WTC11 (cell line): ENCODE results near the gene AIFM1. TPM values are rescaled to one million over a fixed set of nuclear protein-coding genes. Genes with fewer than 3 reads are reported as not detected.

Source experiments
- ATAC-seq: fragments of 200-7000 bp; cut with Tn5 transposase; 2 replicates; pipeline ENCODE4 v1.10.0; 2021; ENCODE audit warnings: mild to moderate bottlenecking, moderate library complexity
- CTCF ChIA-PET: fragments of 300-600 bp; sonication (Branson Sonifier 250); formaldehyde crosslinking; loops from one replicate; lab custom pipeline; 2021; ENCODE audit warnings: antibody characterized with exemption; lab: Charles Lee
- POLR2A ChIA-PET: fragments of 350-600 bp; sonication (Branson Sonifier 250); formaldehyde crosslinking; loops from one replicate; lab custom pipeline; 2021; ENCODE audit warnings: antibody characterized with exemption; lab: Charles Lee
- DNase-seq: peaks from one replicate; pipeline ENCODE4 v3.0.0; 2021; ENCODE audit warnings: low spot score
- H3K27ac Mint-ChIP-seq: 2 replicates; pipeline ENCODE4 v1.8.0; 2021; ENCODE audit warnings: mixed read lengths
- H3K27me3 Mint-ChIP-seq: 2 replicates; pipeline ENCODE4 v1.8.0; 2021; ENCODE audit warnings: low read depth, mild to moderate bottlenecking, moderate library complexity, mixed read lengths
- H3K36me3 Mint-ChIP-seq: 2 replicates; pipeline ENCODE4 v1.8.0; 2021; ENCODE audit warnings: mixed read lengths
- H3K4me1 Mint-ChIP-seq: 2 replicates; pipeline ENCODE4 v1.8.0; 2022; ENCODE audit warnings: mixed read lengths
- H3K4me3 Mint-ChIP-seq: 2 replicates; pipeline ENCODE4 v1.8.0; 2021; ENCODE audit warnings: mild to moderate bottlenecking, moderate library complexity, mixed read lengths
- H3K9me3 Mint-ChIP-seq: 2 replicates; pipeline ENCODE4 v1.8.0; 2021; ENCODE audit warnings: mixed read lengths
- CREM ChIP-seq: sonication (generic); formaldehyde crosslinking; IDR thresholded peaks from 2 replicates; pipeline ENCODE4 v1.8.1; 2022; ENCODE audit warnings: mild to moderate bottlenecking, missing genetic modification reagents, moderate library complexity
- EMX1 ChIP-seq: fragments of 250-450 bp; sonication (Bioruptor Pico); IDR thresholded peaks from 2 replicates; pipeline ENCODE4 v1.8.0; 2021; ENCODE audit warnings: mild to moderate bottlenecking
- FOXJ3 ChIP-seq: sonication (generic); formaldehyde crosslinking; IDR thresholded peaks from 2 replicates; pipeline ENCODE4 v1.9.0; 2021; ENCODE audit warnings: missing genetic modification reagents, mild to moderate bottlenecking, borderline replicate concordance
- MXD4 ChIP-seq: fragments of 250-450 bp; sonication (Bioruptor Pico); IDR thresholded peaks from 2 replicates; pipeline ENCODE4 v1.8.0; 2021; ENCODE audit warnings: mild to moderate bottlenecking, moderate library complexity, borderline replicate concordance
- NFYB ChIP-seq: sonication (generic); formaldehyde crosslinking; conservative IDR thresholded peaks from 2 replicates; pipeline ENCODE4 v1.8.0; 2022; ENCODE audit warnings: low read depth, missing genetic modification reagents
- SP1 ChIP-seq: sonication (generic); formaldehyde crosslinking; conservative IDR thresholded peaks from 2 replicates; pipeline ENCODE4 v1.8.1; 2022; ENCODE audit warnings: missing genetic modification reagents
- TEAD4 ChIP-seq: sonication (generic); formaldehyde crosslinking; IDR thresholded peaks from 2 replicates; pipeline ENCODE4 v1.8.0; 2022; ENCODE audit warnings: mild to moderate bottlenecking, missing genetic modification reagents
- ZBTB21 ChIP-seq: sonication (generic); formaldehyde crosslinking; IDR thresholded peaks from 2 replicates; pipeline ENCODE4 v1.8.1; 2023; ENCODE audit warnings: mild to moderate bottlenecking, missing genetic modification reagents, borderline replicate concordance
- ZNF317 ChIP-seq: sonication (generic); formaldehyde crosslinking; IDR thresholded peaks from 2 replicates; pipeline ENCODE4 v1.8.1; 2023; ENCODE audit warnings: low read depth, mild to moderate bottlenecking, moderate library complexity, missing genetic modification reagents, borderline replicate concordance
- total RNA-seq: library from RNA; stranded (reverse); gene quantifications from 3 replicates; pipeline ENCODE4 v1.2.3, GENCODE V29; 2021
- TF ChIP-seq, protein P1 (sequence below): sonication (generic); formaldehyde crosslinking; IDR thresholded peaks from 2 replicates; pipeline ENCODE4 v1.8.0; 2022; ENCODE audit warnings: mild to moderate bottlenecking, missing genetic modification reagents
- TF ChIP-seq, protein P2 (sequence below): sonication (generic); formaldehyde crosslinking; IDR thresholded peaks from 2 replicates; pipeline ENCODE4 v1.8.1; 2023; ENCODE audit warnings: mild to moderate bottlenecking, missing genetic modification reagents, moderate library complexity
- TF ChIP-seq, protein P3 (sequence below): fragments of 250-450 bp; sonication (Bioruptor Pico); IDR thresholded peaks from 2 replicates; pipeline ENCODE4 v1.9.0; 2021; ENCODE audit warnings: mild to moderate bottlenecking, borderline replicate concordance
- TF ChIP-seq, protein P4 (sequence below): fragments of 200-600 bp; IDR thresholded peaks from 2 replicates; pipeline ENCODE4 v1.8.0; 2022; ENCODE audit warnings: antibody characterized with exemption
- TF ChIP-seq, protein P5 (sequence below): fragments of 250-450 bp; sonication (Bioruptor Pico); IDR thresholded peaks from 2 replicates; pipeline ENCODE4 v2.1.2; 2022; ENCODE audit warnings: mild to moderate bottlenecking, moderate library complexity
- TF ChIP-seq, protein P6 (sequence below): sonication (generic); formaldehyde crosslinking; IDR thresholded peaks from 2 replicates; pipeline ENCODE4 v1.8.0; 2023; ENCODE audit warnings: mild to moderate bottlenecking, missing genetic modification reagents

The AIFM1 gene
- total RNA-seq, 1 experiment from 2014 or later = 53.5 TPM

DNA sequence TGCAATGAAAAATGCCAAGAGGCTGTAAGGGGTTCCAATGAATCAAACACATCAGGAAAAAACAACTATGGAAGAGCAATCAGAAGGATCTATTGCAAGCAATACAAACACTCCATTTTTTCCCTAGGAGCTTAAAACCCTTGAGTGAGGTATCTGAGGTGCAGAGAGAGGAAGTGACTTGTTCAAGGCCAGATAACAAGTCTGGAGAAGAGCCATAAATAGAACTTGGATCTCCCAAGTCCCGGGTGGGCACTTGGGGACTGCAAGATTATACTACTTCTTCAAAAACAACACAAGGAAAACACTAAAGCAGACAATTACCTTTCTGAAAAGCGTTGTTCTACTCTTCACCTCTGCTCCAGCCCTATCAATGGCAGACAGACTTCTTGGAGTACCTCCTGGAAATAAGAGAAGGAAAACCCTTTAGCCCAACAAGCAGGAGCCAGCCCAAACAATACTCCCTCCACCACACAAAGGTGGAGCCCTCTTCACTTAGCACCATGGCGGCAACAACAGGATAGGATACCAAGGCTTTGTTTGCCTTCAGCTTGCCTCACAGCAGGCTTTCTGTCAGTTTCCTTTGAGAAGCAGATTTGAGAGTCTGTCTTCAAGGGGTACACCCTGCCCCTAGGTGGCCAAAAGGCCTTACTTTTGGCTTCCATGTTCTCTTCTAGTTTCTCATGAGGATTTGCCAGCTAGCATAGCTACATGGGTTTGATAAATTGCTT lies 26.0 kb downstream of the AIFM1 start (continued):
- TF ChIP-seq, protein P1, sequence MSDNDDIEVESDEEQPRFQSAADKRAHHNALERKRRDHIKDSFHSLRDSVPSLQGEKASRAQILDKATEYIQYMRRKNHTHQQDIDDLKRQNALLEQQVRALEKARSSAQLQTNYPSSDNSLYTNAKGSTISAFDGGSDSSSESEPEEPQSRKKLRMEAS (CRISPR knock-in tag) = no peak
- TF ChIP-seq, protein P2, sequence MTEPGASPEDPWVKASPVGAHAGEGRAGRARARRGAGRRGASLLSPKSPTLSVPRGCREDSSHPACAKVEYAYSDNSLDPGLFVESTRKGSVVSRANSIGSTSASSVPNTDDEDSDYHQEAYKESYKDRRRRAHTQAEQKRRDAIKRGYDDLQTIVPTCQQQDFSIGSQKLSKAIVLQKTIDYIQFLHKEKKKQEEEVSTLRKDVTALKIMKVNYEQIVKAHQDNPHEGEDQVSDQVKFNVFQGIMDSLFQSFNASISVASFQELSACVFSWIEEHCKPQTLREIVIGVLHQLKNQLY (CRISPR knock-in tag) = no peak
- TF ChIP-seq, all 79 proteins: peak for 0

DNA sequence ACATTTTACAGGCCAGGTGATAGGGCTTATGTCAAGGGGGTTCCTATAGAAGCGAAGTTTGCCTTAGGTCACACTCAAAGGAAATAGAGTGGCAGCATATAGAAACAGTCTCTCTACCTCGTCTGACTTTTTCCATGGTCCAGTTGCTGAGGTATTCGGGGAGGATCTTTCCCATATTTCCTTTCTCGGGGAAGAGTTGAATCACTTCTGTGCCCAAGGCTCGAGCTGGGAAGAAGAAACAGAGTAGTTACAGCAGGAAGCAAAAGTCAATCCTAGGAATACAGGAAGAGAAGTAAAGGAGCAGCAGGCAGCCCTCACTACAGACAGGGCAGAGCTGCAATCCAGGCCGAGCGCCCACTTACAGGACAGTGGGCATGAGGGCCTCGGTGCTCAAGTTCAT lies 28.7 kb downstream of the AIFM1 start:
- no peak for DNase-seq
- TF ChIP-seq, protein P3, sequence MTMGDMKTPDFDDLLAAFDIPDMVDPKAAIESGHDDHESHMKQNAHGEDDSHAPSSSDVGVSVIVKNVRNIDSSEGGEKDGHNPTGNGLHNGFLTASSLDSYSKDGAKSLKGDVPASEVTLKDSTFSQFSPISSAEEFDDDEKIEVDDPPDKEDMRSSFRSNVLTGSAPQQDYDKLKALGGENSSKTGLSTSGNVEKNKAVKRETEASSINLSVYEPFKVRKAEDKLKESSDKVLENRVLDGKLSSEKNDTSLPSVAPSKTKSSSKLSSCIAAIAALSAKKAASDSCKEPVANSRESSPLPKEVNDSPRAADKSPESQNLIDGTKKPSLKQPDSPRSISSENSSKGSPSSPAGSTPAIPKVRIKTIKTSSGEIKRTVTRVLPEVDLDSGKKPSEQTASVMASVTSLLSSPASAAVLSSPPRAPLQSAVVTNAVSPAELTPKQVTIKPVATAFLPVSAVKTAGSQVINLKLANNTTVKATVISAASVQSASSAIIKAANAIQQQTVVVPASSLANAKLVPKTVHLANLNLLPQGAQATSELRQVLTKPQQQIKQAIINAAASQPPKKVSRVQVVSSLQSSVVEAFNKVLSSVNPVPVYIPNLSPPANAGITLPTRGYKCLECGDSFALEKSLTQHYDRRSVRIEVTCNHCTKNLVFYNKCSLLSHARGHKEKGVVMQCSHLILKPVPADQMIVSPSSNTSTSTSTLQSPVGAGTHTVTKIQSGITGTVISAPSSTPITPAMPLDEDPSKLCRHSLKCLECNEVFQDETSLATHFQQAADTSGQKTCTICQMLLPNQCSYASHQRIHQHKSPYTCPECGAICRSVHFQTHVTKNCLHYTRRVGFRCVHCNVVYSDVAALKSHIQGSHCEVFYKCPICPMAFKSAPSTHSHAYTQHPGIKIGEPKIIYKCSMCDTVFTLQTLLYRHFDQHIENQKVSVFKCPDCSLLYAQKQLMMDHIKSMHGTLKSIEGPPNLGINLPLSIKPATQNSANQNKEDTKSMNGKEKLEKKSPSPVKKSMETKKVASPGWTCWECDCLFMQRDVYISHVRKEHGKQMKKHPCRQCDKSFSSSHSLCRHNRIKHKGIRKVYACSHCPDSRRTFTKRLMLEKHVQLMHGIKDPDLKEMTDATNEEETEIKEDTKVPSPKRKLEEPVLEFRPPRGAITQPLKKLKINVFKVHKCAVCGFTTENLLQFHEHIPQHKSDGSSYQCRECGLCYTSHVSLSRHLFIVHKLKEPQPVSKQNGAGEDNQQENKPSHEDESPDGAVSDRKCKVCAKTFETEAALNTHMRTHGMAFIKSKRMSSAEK (CRISPR knock-in tag) = no peak
- TF ChIP-seq CREM (CRISPR knock-in tag) (no peak), SP1 (CRISPR knock-in tag) (no peak), EMX1 (CRISPR knock-in tag) (no peak), TEAD4 (CRISPR knock-in tag) (no peak), ZBTB21 (no peak)
- TF ChIP-seq, protein P4, sequence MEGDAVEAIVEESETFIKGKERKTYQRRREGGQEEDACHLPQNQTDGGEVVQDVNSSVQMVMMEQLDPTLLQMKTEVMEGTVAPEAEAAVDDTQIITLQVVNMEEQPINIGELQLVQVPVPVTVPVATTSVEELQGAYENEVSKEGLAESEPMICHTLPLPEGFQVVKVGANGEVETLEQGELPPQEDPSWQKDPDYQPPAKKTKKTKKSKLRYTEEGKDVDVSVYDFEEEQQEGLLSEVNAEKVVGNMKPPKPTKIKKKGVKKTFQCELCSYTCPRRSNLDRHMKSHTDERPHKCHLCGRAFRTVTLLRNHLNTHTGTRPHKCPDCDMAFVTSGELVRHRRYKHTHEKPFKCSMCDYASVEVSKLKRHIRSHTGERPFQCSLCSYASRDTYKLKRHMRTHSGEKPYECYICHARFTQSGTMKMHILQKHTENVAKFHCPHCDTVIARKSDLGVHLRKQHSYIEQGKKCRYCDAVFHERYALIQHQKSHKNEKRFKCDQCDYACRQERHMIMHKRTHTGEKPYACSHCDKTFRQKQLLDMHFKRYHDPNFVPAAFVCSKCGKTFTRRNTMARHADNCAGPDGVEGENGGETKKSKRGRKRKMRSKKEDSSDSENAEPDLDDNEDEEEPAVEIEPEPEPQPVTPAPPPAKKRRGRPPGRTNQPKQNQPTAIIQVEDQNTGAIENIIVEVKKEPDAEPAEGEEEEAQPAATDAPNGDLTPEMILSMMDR = no peak
- Mint-ChIP-seq H3K4me1 (peaks cover 6% of the 10 kb centered on the region), H3K27me3 (no peaks in the 10 kb centered on the region; the same call in 1 of the 2 replicates), H3K27ac (no peak overlapping the region), H3K36me3 (peaks cover 46% of the 10 kb centered on the region), H3K9me3 (no peaks in the 10 kb centered on the region), H3K4me3 (no peak overlapping the region)
- ATAC-seq = no peak
- ChIA-PET CTCF (no interaction called here), POLR2A (no interaction called here)

DNA sequence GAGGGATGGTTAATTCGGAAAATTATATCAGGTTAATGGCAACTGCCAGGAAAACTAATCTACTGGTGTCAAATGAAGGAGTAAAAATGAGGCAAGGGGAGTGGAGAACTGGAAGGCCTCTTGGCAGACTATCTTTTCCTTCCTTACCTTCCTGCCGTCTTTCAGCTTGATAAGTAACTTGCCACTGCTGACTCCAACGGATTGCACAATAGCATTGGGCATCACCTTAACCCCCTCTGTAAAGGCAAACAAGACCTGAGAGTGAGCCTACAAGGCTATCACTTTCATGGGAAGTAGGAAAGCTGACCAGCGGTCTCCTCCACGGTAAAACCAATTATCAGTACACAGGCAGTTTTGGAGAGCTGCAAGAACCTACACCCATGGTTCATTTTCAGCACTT lies 29.1 kb downstream of the AIFM1 start:
- no peaks in the 10 kb centered on the region for H3K9me3 Mint-ChIP-seq
- H3K4me1 Mint-ChIP-seq = peaks cover 6% of the 10 kb centered on the region
- CTCF ChIA-PET = no interaction called here
- POLR2A ChIA-PET = no interaction called here
- DNase-seq (no peak), ATAC-seq (no peak)
- peaks cover 41% of the 10 kb centered on the region; the same call in 1 of the 2 replicates for H3K36me3 Mint-ChIP-seq
- H3K27ac Mint-ChIP-seq = no peak overlapping the region
- H3K4me3 Mint-ChIP-seq = no peak overlapping the region
- H3K27me3 Mint-ChIP-seq = no peaks in the 10 kb centered on the region; the same call in 1 of the 2 replicates
- TF ChIP-seq, protein P2 (CRISPR knock-in tag) = no peak
- no peak for TF ChIP-seq FOXJ3
- no peak for TF ChIP-seq ZNF317
- TF ChIP-seq, protein P5, sequence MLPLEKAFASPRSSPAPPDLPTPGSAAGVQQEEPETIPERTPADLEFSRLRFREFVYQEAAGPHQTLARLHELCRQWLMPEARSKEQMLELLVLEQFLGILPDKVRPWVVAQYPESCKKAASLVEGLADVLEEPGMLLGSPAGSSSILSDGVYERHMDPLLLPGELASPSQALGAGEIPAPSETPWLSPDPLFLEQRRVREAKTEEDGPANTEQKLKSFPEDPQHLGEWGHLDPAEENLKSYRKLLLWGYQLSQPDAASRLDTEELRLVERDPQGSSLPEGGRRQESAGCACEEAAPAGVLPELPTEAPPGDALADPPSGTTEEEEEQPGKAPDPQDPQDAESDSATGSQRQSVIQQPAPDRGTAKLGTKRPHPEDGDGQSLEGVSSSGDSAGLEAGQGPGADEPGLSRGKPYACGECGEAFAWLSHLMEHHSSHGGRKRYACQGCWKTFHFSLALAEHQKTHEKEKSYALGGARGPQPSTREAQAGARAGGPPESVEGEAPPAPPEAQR = no peak
- TF ChIP-seq, protein P6, sequence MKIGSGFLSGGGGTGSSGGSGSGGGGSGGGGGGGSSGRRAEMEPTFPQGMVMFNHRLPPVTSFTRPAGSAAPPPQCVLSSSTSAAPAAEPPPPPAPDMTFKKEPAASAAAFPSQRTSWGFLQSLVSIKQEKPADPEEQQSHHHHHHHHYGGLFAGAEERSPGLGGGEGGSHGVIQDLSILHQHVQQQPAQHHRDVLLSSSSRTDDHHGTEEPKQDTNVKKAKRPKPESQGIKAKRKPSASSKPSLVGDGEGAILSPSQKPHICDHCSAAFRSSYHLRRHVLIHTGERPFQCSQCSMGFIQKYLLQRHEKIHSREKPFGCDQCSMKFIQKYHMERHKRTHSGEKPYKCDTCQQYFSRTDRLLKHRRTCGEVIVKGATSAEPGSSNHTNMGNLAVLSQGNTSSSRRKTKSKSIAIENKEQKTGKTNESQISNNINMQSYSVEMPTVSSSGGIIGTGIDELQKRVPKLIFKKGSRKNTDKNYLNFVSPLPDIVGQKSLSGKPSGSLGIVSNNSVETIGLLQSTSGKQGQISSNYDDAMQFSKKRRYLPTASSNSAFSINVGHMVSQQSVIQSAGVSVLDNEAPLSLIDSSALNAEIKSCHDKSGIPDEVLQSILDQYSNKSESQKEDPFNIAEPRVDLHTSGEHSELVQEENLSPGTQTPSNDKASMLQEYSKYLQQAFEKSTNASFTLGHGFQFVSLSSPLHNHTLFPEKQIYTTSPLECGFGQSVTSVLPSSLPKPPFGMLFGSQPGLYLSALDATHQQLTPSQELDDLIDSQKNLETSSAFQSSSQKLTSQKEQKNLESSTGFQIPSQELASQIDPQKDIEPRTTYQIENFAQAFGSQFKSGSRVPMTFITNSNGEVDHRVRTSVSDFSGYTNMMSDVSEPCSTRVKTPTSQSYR (CRISPR knock-in tag) = no peak
- no peak for TF ChIP-seq MXD4 (CRISPR knock-in tag)
- no peak for TF ChIP-seq NFYB (CRISPR knock-in tag)
